NOMO-1 (cell line): ENCODE measurements around the gene SCAMP4.

Experiments
- DNase-seq, 2 experiments: peaks; one replicate each; lab custom pipeline; 2025; ENCODE audit not compliant: unreplicated experiment in 2 of 2; lab: John Stamatoyannopoulos, UW

Gene SCAMP4

GRCh38 chr19:1911098-1911497 is 5.9 kb downstream of the SCAMP4 start:
- no peak for DNase-seq

GRCh38 chr19:1911995-1912394 is 6.8 kb downstream of the SCAMP4 start:
- no peak for DNase-seq

GRCh38 chr19:1912760-1913505 is 7.7 kb downstream of the SCAMP4 start:
- DNase-seq = no peak

- DNase-seq = no peak
Observed at GRCh38 chr19:1913781-1914577, 8.8 kb downstream of the SCAMP4 start.

- no peak for DNase-seq
Observed at GRCh38 chr19:1914826-1915341, 9.7 kb downstream of the SCAMP4 start.

GRCh38 chr19:1917146-1917545 is 11.9 kb downstream of the SCAMP4 start:
- DNase-seq = peak in 1 of 2 experiments; percentile 20

GRCh38 chr19:1917926-1918325 is 12.7 kb downstream of the SCAMP4 start:
- no peak for DNase-seq

- no peak for DNase-seq
Observed at GRCh38 chr19:1918975-1919374, 13.8 kb downstream of the SCAMP4 start.

GRCh38 chr19:1920644-1921043 is 15.4 kb downstream of the SCAMP4 start:
- no peak for DNase-seq

- DNase-seq = no peak
Observed at GRCh38 chr19:1921326-1921725, 16.1 kb downstream of the SCAMP4 start.

- no peak for DNase-seq
Observed at GRCh38 chr19:1921825-1922224, 16.6 kb downstream of the SCAMP4 start.

- DNase-seq = no peak
Observed at GRCh38 chr19:1922803-1923202, 17.6 kb downstream of the SCAMP4 start.

GRCh38 chr19:1923319-1923718 is 18.1 kb downstream of the SCAMP4 start:
- DNase-seq = peak; percentile 74 to 89

GRCh38 chr19:1924320-1924961 is 19.2 kb downstream of the SCAMP4 start:
- DNase-seq = no peak

- DNase-seq = no peak
Observed at GRCh38 chr19:1925544-1925943, 20.3 kb downstream of the SCAMP4 start.

- peak; percentile 63 to 73 for DNase-seq
Observed at GRCh38 chr19:1929021-1929742, 24.0 kb downstream of the SCAMP4 start.

GRCh38 chr19:1931445-1931844 is 26.2 kb downstream of the SCAMP4 start:
- DNase-seq = no peak

- DNase-seq = no peak
Observed at GRCh38 chr19:1932395-1932794, 27.2 kb downstream of the SCAMP4 start.

GRCh38 chr19:1933244-1933643 is 28.0 kb downstream of the SCAMP4 start:
- DNase-seq = no peak

- DNase-seq = no peak
Observed at GRCh38 chr19:1933942-1934341, 28.7 kb downstream of the SCAMP4 start.
